ENCODE data around the gene TMEM175. TPM values are rescaled to one million over a fixed set of nuclear protein-coding genes. Genes with fewer than 3 reads are reported as not detected.

Gene TMEM175
- total RNA-seq, 1 donor from 2014 or later = 62.7 TPM

DNA sequence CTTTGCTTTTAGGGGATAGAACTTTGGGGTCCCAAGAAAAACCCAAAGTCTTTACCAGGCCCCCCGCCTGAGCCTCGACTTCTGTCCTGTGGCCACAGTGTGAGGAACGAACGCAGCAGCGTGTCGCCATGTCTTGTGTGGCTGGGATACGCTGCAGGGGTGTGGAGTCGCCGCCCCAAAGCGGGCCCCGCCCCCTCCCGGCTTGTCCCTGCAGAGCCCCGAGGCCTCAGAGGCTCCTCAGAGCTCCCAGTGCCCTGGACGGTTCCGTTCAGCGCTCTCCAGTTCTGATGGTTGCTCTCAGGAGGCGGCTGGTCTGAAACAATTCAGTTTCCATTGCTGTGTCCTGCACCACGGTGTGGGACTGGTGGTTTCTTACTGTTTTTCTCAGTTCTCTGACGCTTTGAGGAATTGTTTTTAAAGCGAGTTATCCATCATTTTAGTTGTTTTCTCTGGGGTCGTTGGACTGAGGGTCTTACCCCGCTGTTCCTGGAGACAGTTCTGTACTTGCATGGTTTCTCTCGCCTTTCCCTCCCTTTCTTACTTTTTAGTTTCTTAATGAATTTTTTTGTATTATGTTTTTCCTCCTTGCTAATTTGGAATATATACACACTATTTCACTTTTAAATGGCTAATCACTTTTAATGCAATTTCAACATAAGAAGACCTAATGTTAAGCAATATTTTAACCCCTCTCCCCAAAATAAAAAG lies 53.0 kb downstream of the TMEM175 start:
- Mint-ChIP-seq H3K36me3 (ENCODE audit: unreplicated experiment) (no peaks in the 10 kb centered on the region), H3K4me3 (ENCODE audit: unreplicated experiment) (peak overlapping the region; percentile 92), H3K4me1 (ENCODE audit: low read depth, unreplicated experiment) (peaks cover 20% of the 10 kb centered on the region), H3K27ac (ENCODE audit: unreplicated experiment) (no peak overlapping the region), H3K9me3 (ENCODE audit: unreplicated experiment) (peaks cover 1% of the 10 kb centered on the region), H3K27me3 (ENCODE audit: unreplicated experiment) (peaks cover 5% of the 10 kb centered on the region)
- DNase-seq = no peak
- TF ChIP-seq, protein P1, sequence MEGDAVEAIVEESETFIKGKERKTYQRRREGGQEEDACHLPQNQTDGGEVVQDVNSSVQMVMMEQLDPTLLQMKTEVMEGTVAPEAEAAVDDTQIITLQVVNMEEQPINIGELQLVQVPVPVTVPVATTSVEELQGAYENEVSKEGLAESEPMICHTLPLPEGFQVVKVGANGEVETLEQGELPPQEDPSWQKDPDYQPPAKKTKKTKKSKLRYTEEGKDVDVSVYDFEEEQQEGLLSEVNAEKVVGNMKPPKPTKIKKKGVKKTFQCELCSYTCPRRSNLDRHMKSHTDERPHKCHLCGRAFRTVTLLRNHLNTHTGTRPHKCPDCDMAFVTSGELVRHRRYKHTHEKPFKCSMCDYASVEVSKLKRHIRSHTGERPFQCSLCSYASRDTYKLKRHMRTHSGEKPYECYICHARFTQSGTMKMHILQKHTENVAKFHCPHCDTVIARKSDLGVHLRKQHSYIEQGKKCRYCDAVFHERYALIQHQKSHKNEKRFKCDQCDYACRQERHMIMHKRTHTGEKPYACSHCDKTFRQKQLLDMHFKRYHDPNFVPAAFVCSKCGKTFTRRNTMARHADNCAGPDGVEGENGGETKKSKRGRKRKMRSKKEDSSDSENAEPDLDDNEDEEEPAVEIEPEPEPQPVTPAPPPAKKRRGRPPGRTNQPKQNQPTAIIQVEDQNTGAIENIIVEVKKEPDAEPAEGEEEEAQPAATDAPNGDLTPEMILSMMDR (IDR thresholded peaks at IDR 0.05; ENCODE audit: partially characterized antibody, unreplicated experiment) = no peak

DNA sequence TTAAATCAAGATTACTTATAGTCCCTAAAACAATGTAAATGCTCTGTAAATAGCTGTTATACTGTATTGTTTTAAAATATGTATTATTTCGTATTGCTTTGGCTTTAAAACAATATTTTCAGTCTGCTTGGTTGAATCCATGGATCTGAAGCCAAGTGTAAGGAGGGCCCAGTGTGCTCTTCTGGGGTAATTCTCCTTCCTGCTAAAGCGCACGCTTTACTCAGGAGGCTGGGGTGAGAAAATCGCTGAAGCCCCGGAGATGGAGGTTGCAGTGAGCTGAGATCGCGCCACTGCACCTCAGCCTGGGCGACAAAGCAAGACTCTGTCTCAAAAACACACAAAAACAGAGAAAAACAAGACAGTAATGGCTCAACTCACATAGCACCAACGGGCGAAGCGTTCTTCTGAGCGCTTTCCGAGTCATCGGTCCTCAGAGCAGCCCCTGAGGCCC lies 54.2 kb downstream of the TMEM175 start:
- TF ChIP-seq, protein P1 (IDR thresholded peaks at IDR 0.05; ENCODE audit: partially characterized antibody, unreplicated experiment) = no peak
- Mint-ChIP-seq H3K36me3 (ENCODE audit: unreplicated experiment) (no peaks in the 10 kb centered on the region), H3K4me1 (ENCODE audit: low read depth, unreplicated experiment) (peaks cover 20% of the 10 kb centered on the region), H3K9me3 (ENCODE audit: unreplicated experiment) (peaks cover 1% of the 10 kb centered on the region), H3K4me3 (ENCODE audit: unreplicated experiment) (peak overlapping the region; percentile 92), H3K27me3 (ENCODE audit: unreplicated experiment) (peaks cover 5% of the 10 kb centered on the region), H3K27ac (ENCODE audit: unreplicated experiment) (peak overlapping the region; percentile 48)
- no peak for DNase-seq

DNA sequence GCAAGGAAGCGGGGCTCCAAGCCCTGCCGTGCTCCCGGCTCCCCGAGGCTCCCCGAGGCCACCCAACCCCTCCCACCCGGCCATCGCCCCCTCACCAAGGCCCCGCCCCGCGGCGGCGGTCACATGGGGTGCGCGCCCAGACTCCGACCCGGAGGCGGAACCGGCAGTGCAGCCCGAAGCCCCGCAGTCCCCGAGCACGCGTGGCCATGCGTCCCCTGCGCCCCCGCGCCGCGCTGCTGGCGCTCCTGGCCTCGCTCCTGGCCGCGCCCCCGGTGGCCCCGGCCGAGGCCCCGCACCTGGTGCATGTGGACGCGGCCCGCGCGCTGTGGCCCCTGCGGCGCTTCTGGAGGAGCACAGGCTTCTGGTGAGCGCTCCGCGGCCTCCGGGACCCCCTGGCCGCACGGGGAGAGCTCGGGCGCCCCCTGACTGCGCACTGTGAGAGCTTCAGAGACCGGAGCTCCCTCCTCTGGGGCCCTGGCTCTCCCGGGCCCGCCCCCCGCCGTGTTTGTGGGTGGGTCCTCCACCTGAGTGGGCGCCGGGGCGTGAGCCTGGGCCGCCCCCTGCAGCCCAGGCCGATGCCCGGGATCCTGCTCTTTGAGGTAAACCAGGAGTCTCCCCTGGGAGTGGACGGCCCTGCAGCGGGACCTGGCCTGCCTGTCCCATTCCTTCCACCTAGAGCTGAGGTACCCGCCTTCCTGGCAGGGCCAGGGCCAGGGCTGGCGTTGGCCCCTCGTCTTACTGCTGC lies 54.8 kb downstream of the TMEM175 start, which contains the start of gene IDUA:
TSS of gene IDUA (plus strand) at position 166 of the 745 bp plus-strand sequence. CDS start at position 207, 41 bp downstream.
- TF ChIP-seq, protein P1 (IDR thresholded peaks at IDR 0.05; ENCODE audit: partially characterized antibody, unreplicated experiment) = no peak
- peaks cover 5% of the 10 kb centered on the region for H3K27me3 Mint-ChIP-seq (ENCODE audit: unreplicated experiment)
- peak; percentile 76 for DNase-seq
- no peaks in the 10 kb centered on the region for H3K36me3 Mint-ChIP-seq (ENCODE audit: unreplicated experiment)
- peak within 1 kb of the TSS; percentile 48 for H3K27ac Mint-ChIP-seq (ENCODE audit: unreplicated experiment)
- peaks cover 20% of the 10 kb centered on the region for H3K4me1 Mint-ChIP-seq (ENCODE audit: low read depth, unreplicated experiment)
- peak within 1 kb of the TSS; percentile 92 for H3K4me3 Mint-ChIP-seq (ENCODE audit: unreplicated experiment)
- H3K9me3 Mint-ChIP-seq (ENCODE audit: unreplicated experiment) = peaks cover 1% of the 10 kb centered on the region

DNA sequence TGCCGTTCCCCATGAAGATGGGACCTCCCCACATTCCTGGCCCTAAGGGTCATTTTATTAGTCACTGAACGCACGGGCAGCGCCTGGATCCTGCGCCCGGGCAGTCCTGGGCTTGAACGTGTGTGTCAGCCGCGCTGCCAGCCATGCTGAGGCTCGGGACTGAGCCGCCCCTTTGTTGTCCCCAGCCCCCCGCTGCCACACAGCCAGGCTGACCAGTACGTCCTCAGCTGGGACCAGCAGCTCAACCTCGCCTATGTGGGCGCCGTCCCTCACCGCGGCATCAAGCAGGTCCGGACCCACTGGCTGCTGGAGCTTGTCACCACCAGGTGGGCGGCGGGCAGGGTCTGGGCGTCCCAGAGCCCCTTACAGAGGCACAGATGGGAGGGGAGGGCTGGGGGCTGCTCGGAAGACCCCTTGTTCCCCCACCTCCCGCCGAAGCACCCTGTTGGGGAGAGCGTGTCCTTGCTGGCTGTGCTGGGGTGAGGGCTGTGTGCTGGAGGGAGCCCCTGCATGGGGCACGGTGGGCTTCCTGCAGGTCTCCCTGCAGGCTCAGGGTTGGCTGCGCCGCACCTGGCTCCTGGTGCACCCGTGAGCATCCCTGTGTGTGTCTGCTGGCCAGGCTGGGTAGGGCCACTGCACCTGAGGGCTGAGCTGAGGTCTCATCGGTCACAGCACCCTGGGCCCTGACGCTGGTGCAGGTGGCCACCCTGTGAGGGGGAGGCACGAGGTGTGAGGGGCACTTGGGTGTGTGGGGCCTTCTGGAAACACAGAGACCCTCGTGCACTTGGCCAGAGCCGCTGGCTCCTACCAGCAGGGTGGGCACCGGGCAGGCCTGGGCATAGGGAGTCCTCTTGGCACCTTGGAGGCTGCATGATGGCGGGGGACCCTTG lies 55.6 kb downstream of the TMEM175 start:
- peaks cover 1% of the 10 kb centered on the region for H3K9me3 Mint-ChIP-seq (ENCODE audit: unreplicated experiment)
- DNase-seq = peak; percentile 18
- TF ChIP-seq, protein P1 (IDR thresholded peaks at IDR 0.05; ENCODE audit: partially characterized antibody, unreplicated experiment) = no peak
- peak overlapping the region; percentile 8 for H3K27ac Mint-ChIP-seq (ENCODE audit: unreplicated experiment)
- peak overlapping the region; percentile 74 for H3K4me3 Mint-ChIP-seq (ENCODE audit: unreplicated experiment)
- no peaks in the 10 kb centered on the region for H3K36me3 Mint-ChIP-seq (ENCODE audit: unreplicated experiment)
- H3K27me3 Mint-ChIP-seq (ENCODE audit: unreplicated experiment) = peaks cover 2% of the 10 kb centered on the region
- peaks cover 17% of the 10 kb centered on the region for H3K4me1 Mint-ChIP-seq (ENCODE audit: low read depth, unreplicated experiment)
